Measurements from ENCODE around the gene ADAP1.

GRCh38 chr7:889025-889390 lies 65.5 kb downstream of the ADAP1 start:
- TF ChIP-seq CTCF (conservative IDR thresholded peaks at IDR 0.05; ENCODE audit: low read depth, low read length) = no peak
- TF ChIP-seq EZH2 (IDR thresholded peaks at IDR 0.05; ENCODE audit: low read length, unreplicated experiment) = no peak

Measured in PC-3 (cell line).